PFSK-1 (cell line): ENCODE data around the gene ATF5.

Source experiments
- FOXP2 ChIP-seq: optimal IDR thresholded peaks from 2 replicates; pipeline ENCODE3; 2011; ENCODE audit warnings: borderline replicate concordance, control low read depth, inconsistent platforms; ENCODE audit not compliant: insufficient read depth; ENCODE audit errors: extremely low read length, extremely low read depth
- POLR2AphosphoS5 ChIP-seq: IDR thresholded peaks from 2 replicates; pipeline ENCODE4 v1.6.1; 2012; ENCODE audit warnings: low read depth, mild to moderate bottlenecking, control low read depth, low read length, moderate library complexity
- REST ChIP-seq, 2 experiments: IDR thresholded peaks; 2 replicates each; pipeline versions ENCODE4 v1.6.1 to v1.8.0; 2011 to 2012; ENCODE audit warnings: low read depth in 2 of 2, low read length in 2 of 2, control low read depth in 1 of 2, inconsistent platforms in 1 of 2, mild to moderate bottlenecking in 1 of 2, moderate library complexity in 1 of 2; ENCODE audit not compliant: insufficient read depth in 1 of 2
- SIN3A ChIP-seq: IDR thresholded peaks from 2 replicates; pipeline ENCODE4 v1.6.1; 2012; ENCODE audit warnings: mild to moderate bottlenecking, low read length, moderate library complexity, borderline replicate concordance; ENCODE audit not compliant: insufficient read depth
- TAF1 ChIP-seq: IDR thresholded peaks from 2 replicates; pipeline ENCODE4 v1.6.1; 2012; ENCODE audit warnings: low read length, control low read depth, borderline replicate concordance; ENCODE audit not compliant: insufficient read depth

The ATF5 gene

GRCh38 chr19:49890349-49891311 lies 38.4 kb upstream of the ATF5 start:
- no peak for TF ChIP-seq FOXP2
- no peak for TF ChIP-seq SIN3A
- TF ChIP-seq TAF1: no peak
- no peak for TF ChIP-seq REST (IDR thresholded peaks at IDR 0.05; ENCODE audit: insufficient read depth in 1 of 2, low read depth in 2 of 2, low read length in 2 of 2)
- no peak for TF ChIP-seq POLR2AphosphoS5

GRCh38 chr19:49891393-49891792 lies 37.6 kb upstream of the ATF5 start:
- no peak for TF ChIP-seq SIN3A

GRCh38 chr19:49892716-49893115 lies 36.3 kb upstream of the ATF5 start:
- TF ChIP-seq SIN3A (no peak), POLR2AphosphoS5 (no peak), FOXP2 (no peak), TAF1 (no peak), REST (IDR thresholded peaks at IDR 0.05; ENCODE audit: insufficient read depth in 1 of 2, low read depth in 2 of 2, low read length in 2 of 2) (no peak)

GRCh38 chr19:49894011-49894664 lies 34.9 kb upstream of the ATF5 start:
- TF ChIP-seq FOXP2 (no peak), SIN3A (no peak), TAF1 (no peak), POLR2AphosphoS5 (no peak), REST (IDR thresholded peaks at IDR 0.05; ENCODE audit: insufficient read depth in 1 of 2, low read depth in 2 of 2, low read length in 2 of 2) (no peak)

GRCh38 chr19:49894879-49895565 lies 34.0 kb upstream of the ATF5 start:
- no peak for TF ChIP-seq TAF1
- TF ChIP-seq REST (IDR thresholded peaks at IDR 0.05; ENCODE audit: insufficient read depth in 1 of 2, low read depth in 2 of 2, low read length in 2 of 2): no peak
- no peak for TF ChIP-seq SIN3A
- no peak for TF ChIP-seq POLR2AphosphoS5
- TF ChIP-seq FOXP2: no peak
